Kidney tubule cell (primary cell): Measurements from ENCODE around the gene ITGAX.
"Not testable (repeated sequence)": the region's sequence is repeated elsewhere in the genome, so short reads cannot be mapped to it uniquely, and the experiment has no call there.

Source experiments
- DNase-seq: peaks from one replicate; pipeline ENCODE4 v3.0.0-alpha.2; 2018; ENCODE audit warnings: low spot score

Gene ITGAX

DNA sequence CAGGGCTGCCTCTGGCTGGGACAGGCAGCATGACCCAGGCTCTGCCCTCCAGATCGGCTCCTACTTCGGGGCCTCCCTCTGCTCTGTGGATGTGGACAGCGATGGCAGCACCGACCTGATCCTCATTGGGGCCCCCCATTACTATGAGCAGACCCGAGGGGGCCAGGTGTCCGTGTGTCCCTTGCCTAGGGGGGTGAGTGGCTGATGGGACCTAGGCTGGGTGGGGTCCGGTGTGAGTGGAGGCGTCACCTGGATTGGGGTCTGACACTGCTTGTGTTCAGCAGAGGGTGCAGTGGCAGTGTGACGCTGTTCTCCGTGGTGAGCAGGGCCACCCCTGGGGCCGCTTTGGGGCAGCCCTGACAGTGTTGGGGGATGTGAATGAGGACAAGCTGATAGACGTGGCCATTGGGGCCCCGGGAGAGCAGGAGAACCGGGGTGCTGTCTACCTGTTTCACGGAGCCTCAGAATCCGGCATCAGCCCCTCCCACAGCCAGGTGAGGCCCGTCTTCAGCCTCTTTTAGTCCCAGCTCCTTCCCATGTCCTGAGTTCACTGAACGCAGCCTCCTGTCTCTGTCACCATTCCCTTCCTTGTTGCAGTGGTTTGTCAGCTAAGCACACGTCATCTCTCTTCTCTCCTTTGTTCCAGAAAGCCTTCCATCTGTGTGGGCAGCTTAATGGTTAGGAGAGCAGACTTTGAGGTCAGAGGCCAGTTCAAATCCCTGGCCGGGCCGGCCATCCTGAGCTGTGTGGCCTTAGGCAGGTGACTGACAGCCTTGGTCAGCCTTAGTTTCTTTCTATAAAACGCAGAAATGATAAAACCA, 56.3 kb downstream of the ITGAX start:
- no peak for DNase-seq

DNA sequence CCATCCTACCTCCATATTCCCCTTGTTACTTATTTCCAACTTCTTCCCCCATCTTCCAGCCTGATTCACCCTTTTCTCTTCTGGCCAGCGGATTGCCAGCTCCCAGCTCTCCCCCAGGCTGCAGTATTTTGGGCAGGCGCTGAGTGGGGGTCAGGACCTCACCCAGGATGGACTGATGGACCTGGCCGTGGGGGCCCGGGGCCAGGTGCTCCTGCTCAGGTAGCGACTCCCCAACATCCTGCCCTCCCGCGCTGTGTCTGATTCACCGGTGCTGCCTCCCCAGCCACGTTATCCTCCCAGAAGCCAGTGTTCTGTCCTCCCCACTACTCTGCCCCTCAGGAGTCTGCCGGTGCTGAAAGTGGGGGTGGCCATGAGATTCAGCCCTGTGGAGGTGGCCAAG, 57.8 kb downstream of the ITGAX start:
- DNase-seq, result no peak

DNA sequence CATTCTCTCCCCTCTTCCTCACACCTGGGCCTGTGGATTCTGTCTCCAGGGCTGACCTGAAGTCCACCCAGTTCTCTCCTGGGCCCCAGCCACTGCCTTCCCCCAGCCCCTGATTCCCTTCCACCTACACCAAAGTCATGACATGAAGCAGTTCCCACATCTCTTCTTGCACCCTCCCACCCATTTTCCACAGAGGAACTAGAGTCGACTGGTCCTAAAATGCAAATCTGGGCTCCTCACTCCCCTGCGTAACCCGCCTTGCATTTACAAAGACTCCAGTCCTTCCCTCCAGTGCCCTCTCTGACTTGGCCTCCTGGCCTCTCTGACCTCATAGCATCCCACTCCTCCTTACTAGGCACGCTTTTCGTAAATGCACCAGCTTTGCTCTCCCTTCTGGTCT, 58.4 kb downstream of the ITGAX start:
- no peak for DNase-seq

DNA sequence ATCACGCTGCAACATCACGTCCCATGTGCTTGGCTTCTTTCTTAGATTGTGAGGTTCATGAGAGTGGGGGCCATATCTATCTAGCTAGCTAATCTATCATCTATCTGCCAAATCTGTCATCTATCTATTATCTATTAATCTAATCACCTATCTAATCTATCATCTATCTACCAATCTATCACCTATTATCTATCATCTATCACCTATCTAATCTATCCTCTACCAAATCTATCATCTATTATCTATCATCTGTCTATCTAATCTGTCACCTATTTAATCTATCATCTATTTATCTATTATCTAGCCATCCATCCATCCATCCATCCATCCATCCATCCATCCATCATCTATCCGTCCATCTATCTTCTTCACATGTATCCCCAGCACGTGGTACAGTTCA, 59.0 kb downstream of the ITGAX start:
- DNase-seq, result no peak

DNA sequence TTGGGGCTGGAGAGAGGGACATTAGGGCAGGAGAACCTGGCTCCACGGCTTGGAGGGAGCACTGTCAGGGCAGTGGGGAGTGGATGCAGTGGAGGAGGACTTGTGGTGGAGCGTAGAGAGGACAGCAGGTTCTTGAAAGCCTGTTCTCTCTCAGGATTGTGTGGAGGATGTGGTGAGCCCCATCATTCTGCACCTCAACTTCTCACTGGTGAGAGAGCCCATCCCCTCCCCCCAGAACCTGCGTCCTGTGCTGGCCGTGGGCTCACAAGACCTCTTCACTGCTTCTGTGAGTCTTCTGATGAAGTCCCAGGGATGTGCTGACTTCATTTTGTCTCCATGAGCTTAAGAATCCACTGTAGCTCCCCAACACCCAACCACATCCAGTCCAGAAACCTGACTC, 59.7 kb downstream of the ITGAX start:
- no peak for DNase-seq

DNA sequence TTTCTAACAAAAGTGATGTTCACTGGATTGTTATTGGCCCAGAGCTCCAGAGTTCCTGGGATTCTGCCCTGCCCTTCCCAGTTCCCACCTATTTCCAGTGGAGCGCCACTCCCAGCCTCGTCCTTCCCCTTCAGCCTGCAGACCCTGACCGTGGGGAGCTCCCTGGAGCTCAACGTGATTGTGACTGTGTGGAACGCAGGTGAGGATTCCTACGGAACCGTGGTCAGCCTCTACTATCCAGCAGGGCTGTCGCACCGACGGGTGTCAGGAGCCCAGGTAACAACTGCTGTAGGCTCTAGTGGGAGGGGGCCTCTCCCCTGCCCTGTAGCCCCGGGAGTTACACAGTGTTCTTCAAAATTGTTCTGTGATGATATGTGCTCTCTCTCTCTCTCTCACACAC, 61.4 kb downstream of the ITGAX start:
- no peak for DNase-seq

DNA sequence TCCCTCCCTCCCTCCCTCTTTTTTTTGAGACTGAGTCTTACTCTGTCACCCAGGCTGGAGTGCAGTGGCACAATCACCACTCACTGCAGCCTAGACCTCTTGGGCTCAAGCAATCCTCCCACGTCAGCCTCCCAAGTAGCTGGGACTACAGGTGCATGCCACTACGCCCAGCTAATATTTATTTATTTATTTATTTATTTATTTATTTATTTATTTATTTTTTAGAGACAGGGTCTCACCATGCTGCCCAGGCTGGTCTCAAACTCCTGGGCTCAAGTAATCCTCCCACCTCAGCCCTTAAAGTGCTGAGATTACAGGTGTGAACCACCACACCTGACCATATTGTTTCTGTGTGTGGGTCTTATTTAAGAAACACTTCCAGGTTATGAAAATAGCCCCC, 62.1 kb downstream of the ITGAX start:
- DNase-seq, result not testable (repeated sequence)

DNA sequence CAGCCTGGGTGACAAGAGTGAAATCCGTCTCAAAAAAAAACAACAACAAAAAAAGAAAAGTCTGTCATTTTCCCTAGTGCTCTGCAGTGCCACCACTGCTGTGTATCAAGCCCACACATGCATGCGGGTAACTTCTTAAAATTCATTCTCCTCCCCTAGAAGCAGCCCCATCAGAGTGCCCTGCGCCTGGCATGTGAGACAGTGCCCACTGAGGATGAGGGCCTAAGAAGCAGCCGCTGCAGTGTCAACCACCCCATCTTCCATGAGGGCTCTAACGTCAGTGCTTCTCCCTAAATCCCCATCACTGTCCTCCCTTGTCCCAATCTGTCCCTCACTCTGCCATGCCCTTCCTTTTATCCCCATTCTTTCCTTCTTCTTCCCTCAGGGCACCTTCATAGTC, 62.9 kb downstream of the ITGAX start:
- no peak for DNase-seq

DNA sequence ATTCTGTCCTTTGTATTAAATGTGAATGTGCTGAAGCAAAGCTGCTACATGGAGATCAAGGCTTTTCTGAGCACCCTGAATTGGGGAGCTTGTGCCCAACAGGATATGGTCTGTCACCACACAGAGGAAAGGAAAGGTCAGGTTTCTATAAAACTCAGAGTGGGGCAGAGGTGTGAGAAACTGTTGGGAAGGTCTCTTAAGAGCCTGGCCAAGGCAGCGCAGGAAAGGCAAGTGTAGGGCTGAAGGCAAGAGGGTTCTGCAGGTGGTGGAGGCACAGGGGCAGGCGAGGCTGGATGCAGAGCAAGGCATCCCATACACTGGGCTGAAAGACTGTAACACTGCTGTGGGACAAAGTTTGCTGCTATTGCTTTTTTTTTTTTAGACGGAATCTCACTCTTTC, 65.1 kb downstream of the ITGAX start:
- no peak for DNase-seq

DNA sequence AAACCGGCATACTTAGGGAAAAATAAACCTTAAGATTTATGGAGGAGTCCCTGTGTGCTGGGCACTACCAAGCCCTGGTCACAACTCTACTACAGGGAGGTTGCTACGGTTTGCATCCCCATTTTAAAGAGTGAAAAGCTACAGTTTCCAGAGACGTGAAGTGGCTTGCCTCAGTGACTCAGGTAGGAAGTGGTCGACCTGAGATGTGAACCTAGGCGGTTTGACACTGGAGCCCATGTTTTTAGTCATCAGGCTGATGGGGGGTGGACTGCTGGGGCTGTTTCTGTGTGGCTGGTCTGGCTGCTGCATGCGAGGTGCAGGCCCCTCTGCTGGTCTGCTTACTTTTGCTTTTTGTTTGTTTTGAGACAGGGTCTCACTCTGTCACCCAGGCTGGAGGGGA, 66.6 kb downstream of the ITGAX start:
- DNase-seq, result no peak

DNA sequence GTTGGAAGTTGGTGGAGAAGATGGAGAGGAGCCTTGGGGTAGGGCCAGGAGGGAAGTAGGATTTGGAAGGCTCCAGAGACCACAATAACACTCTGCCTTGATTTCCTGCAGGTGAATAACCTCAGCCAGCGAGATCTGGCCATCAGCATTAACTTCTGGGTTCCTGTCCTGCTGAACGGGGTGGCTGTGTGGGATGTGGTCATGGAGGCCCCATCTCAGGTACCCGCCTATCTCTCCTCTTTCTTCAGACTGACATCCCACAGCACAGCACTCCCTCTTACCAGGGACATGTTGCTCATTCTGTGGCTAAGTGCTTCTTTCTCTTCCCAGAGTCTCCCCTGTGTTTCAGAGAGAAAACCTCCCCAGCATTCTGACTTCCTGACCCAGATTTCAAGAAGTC, 68.3 kb downstream of the ITGAX start:
- no peak for DNase-seq

DNA sequence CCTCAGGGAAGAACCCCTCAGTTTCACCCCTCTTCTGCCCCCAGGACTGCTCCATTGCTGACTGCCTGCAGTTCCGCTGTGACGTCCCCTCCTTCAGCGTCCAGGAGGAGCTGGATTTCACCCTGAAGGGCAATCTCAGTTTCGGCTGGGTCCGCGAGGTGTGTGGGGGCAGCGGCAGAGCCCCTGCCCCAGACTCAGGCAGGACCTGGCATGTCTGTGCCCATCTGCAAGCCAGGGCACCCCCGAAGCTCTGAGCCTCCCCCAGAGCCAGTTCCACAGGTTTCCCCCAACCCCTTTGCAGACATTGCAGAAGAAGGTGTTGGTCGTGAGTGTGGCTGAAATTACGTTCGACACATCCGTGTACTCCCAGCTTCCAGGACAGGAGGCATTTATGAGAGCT, 68.8 kb downstream of the ITGAX start:
- DNase-seq, result no peak

DNA sequence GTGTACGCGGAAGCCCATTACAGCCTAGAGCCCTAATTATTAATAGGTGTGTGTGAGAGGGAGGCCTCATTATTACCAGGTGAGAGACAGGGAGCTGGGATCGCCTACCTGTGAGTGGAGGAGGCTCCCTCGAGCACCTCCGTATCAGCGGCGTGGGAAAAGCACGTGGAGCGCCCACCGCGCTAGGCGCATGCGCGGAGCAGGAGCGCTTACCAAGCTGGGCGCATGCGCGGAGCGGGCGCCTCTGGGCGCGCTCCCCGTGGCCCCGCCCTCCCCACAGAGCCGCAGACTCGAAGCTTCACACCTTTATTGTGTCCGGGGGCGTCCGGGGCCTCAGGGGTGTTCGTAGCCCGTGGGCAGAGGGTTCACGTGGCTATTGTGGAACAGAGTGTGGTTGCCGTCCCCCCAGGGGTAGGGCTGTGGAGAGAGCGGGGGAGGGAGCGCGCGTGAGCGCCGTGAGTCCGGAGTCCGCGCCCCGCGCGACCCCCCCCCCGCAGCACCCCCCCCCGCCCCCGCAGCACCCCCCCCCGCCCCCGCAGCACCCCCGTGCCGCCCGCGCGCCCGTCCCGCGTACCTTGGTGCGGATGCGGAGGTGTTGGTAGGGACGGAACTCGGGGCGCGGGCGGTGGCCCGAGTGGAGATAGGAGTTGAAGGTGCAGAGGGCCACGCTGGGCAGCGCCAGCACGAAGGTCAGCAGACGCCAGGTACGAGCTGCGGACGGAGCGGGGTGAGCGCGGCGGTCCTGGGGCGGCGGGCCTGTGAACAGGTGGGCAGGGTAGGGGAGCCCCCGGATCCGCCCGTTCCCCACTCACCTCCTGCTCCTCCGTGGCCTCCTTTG, 72.7 kb downstream of the ITGAX start:
- DNase-seq, result peak; percentile 64

DNA sequence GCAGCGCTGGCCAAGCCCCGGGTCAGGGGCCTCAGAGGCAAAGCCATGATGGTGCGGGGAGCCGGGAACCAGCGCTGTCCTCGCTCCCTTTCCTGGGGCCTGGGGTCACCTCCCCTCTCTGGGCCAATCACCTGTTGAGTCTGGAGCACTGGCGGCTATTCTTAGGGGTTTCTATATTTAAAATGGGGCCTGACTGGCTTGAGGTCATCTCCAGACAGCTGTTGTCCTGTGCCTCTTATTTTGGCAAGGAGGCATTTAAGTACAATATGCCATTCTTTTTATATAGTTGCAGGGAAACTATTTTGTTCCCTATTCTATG, 73.3 kb downstream of the ITGAX start, which contains the start of gene COX6A2:
Gene COX6A2 (minus strand): TSS at position 82 of the 319 bp plus-strand sequence. CDS start 35 bp downstream, at position 47.
- no peak for DNase-seq

DNA sequence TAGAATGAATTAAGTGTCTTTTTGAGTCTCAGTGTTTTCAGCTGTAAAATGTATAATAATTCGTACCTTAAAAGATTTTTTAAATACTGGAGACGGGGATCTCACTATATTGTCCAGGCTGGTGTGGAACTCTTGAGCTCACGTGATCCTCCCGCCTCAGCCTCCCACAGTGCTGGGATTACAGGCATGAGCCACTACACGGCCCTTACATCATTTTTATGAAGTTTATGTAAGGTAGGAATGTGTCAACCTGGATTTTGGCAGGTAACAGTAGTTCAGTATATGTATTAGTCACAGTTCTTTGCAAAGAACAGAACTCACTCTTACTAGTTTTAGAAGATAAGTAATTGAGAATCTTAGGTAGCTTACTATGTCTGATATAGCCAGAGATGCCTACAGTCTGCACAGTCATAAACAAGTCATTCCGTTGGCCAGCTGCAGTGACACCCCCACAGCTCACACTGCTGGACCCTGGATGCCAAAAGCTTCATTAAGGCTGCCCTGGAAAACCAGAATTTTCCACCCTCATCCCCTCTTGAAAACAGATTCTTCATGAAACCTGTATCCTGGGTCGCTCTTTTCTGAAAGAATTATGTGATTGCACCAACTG, 73.8 kb downstream of the ITGAX start:
- DNase-seq, result no peak

DNA sequence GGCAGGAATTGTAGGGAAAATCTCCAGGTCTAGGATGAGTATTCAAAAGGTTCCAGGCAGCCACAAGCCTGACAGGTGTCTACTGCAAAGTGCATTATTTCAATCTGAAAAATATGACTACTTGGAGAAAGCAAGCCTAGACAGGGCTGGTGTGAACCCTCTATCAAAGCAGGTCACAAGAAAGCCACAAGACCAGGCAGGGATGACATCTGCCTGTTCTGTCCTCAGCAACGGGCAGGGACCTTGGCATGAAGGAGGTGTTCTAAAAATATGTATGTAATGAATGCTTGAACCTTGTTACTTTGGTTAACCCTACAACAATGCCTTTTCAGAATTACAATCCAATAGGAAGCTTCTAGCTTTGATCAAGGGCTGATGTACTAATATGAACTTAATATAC, 74.3 kb downstream of the ITGAX start:
- no peak for DNase-seq

DNA sequence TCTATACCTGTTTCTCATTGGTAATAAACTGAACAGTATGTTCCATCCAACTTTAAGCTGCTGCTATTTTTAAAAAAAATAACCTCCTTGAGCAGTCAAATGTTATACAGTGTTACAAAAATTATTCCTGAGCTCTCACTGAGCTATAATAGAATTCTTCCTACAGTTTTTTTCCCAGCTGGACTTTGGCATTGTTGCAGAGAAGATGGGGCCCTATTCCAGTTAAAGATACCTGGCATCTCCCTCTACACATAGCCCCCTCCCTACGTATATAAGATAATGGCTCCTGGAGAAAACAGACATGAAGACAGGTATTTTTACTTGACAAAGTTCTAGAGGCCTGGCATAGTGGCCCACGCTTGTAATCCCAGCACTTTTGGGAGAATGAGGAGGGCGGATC, 74.8 kb downstream of the ITGAX start:
- DNase-seq, result no peak

DNA sequence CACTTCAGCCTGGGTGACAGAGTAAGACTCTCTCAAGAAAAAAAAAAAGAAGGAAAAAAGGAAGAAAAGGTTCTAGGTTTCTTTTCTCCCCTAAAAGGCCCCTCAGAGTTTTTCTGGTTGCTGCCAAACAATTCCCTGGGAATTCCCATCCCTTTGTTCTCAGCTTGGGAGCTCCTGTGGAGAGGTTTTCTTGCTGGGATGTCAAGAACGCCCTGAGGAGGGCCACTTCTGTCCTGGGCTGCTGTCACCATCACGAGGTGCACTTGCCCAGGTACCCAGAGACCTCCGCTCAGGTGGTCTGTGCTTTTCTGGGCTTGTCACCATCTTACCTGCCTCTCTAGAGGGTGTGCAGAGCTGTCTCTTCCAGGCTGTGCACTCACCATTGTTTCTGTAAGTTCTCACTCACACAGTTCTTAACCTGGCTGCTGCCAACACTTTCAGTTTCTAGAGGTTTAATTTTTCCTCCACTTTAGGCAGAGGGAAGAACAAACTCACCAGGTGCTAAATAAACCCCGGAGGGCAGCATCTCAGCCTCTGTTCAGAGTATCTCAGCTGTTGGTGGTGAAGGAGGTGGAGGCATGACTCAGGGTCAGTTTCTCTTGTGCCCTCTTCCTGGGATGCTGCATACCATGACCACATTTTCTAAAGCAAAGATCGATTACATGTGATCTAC, 75.5 kb downstream of the ITGAX start:
- DNase-seq, result no peak
